ENCODE measurements around the gene PXDN.

The PXDN gene

GRCh38 chr2:1582891-1583341, 161.4 kb downstream of the PXDN start:
- Histone ChIP-seq H3K27ac (ENCODE audit: low read length) (no peak overlapping the region), H3K9ac (ENCODE audit: low read depth, low read length) (no peak overlapping the region), H3K79me2 (ENCODE audit: insufficient read depth, low read length) (no peaks in the 10 kb centered on the region), H3K4me2 (ENCODE audit: insufficient read depth, low read length) (no peak overlapping the region), H2AFZ (ENCODE audit: low read depth, low read length) (no peak overlapping the region), H3K36me3 (ENCODE audit: insufficient read depth, low read length) (no peaks in the 10 kb centered on the region), H3K4me1 (ENCODE audit: insufficient read depth, low read length) (no peaks in the 10 kb centered on the region), H4K20me1 (ENCODE audit: insufficient read depth, low read length) (peaks cover 3% of the 10 kb centered on the region; the same call in 1 of the 2 replicates), H3K27me3 (ENCODE audit: insufficient read depth, low read length, poor library complexity) (peaks cover 15% of the 10 kb centered on the region), H3K4me3 (ENCODE audit: low read depth in 1 of 2, low read length in 2 of 2) (no peak overlapping the region), H3K9me3 (ENCODE audit: insufficient read depth, low read length, severe bottlenecking) (no peaks in the 10 kb centered on the region)
- ATAC-seq (ENCODE audit: insufficient read depth, low read depth) = no peak
- no peak for DNase-seq
- TF ChIP-seq CTCF (IDR thresholded peaks at IDR 0.05; ENCODE audit: borderline replicate concordance, extremely low read depth, low read length, poor library complexity, severe bottlenecking) (no peak), EZH2 (IDR thresholded peaks at IDR 0.05; ENCODE audit: borderline replicate concordance, low read depth, low read length, severe bottlenecking) (no peak)

DNA sequence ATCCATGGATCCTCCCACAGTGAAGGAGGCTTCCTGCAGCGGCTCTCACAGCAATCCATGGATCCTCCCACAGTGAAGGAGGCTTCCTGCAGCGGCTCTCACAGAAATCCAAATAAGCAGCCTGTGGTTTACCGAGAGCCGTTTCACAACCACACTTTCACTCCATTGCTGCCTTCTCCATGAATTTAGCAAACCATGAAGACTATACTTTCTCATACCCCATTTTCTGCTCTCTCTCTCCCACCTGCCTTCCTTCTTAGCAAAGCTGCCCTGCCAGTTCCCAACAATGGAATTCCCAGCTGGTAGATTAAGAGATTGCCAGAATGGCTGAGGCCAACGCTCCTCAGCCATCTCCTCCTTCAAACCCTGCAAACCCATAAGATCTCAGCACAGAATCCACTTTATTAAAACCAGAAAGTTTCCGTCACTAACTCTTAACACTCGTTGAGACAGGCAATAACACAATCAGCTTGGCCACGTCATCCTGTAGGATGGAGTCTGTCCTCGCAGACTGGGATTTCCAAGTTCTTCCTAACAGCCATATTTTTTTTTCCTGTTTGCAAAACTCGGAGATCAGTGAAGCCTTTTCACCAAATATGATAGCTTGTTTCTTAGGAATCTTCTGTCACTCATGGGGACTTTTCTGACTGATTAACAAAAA, 162.2 kb downstream of the PXDN start:
- no peak overlapping the region for H3K9ac ChIP-seq (ENCODE audit: low read depth, low read length)
- no peak overlapping the region for H3K4me2 ChIP-seq (ENCODE audit: insufficient read depth, low read length)
- no peaks in the 10 kb centered on the region for H3K36me3 ChIP-seq (ENCODE audit: insufficient read depth, low read length)
- DNase-seq = no peak
- TF ChIP-seq CTCF (IDR thresholded peaks at IDR 0.05; ENCODE audit: borderline replicate concordance, extremely low read depth, low read length, poor library complexity, severe bottlenecking) (no peak), EZH2 (IDR thresholded peaks at IDR 0.05; ENCODE audit: borderline replicate concordance, low read depth, low read length, severe bottlenecking) (no peak)
- no peaks in the 10 kb centered on the region for H3K9me3 ChIP-seq (ENCODE audit: insufficient read depth, low read length, severe bottlenecking)
- no peaks in the 10 kb centered on the region for H3K4me1 ChIP-seq (ENCODE audit: insufficient read depth, low read length)
- no peak overlapping the region for H2AFZ ChIP-seq (ENCODE audit: low read depth, low read length)
- no peak for ATAC-seq (ENCODE audit: insufficient read depth, low read depth)
- H3K27ac ChIP-seq (ENCODE audit: low read length) = no peak overlapping the region
- no peaks in the 10 kb centered on the region for H3K79me2 ChIP-seq (ENCODE audit: insufficient read depth, low read length)
- H4K20me1 ChIP-seq (ENCODE audit: insufficient read depth, low read length) = peaks cover 3% of the 10 kb centered on the region; the same call in 1 of the 2 replicates
- H3K27me3 ChIP-seq (ENCODE audit: insufficient read depth, low read length, poor library complexity) = peaks cover 16% of the 10 kb centered on the region
- H3K4me3 ChIP-seq (ENCODE audit: low read depth in 1 of 2, low read length in 2 of 2) = no peak overlapping the region
